SH-SY5Y (cell line): Measurements from ENCODE around the gene CHN1.

Experiments
- GATA2 ChIP-seq: IDR thresholded peaks from 2 replicates; pipeline ENCODE4 v1.6.1; 2011; ENCODE audit warnings: mild to moderate bottlenecking, low read depth, low read length
- GATA3 ChIP-seq: IDR thresholded peaks from 2 replicates; pipeline ENCODE4 v1.6.1; 2011; ENCODE audit warnings: low read depth, mild to moderate bottlenecking, low read length, moderate library complexity

- TF ChIP-seq GATA2 (no peak), GATA3 (no peak)
These were observed 75.4 kb downstream of the CHN1 start for GRCh38 chr2:174929786-174930185.
